Urothelium cell line (cell line): ENCODE results near the gene EDIL3.

Experiments
- DNase-seq: peaks from one replicate; pipeline ENCODE4 v3.0.0; 2011; ENCODE audit warnings: low spot score, mixed read lengths
- FAIRE-seq: peaks from 2 replicates; lab custom pipeline; 2011; peaks lifted over from hg19 to GRCh38; lab: Jason Lieb, UNC

Gene EDIL3

DNA sequence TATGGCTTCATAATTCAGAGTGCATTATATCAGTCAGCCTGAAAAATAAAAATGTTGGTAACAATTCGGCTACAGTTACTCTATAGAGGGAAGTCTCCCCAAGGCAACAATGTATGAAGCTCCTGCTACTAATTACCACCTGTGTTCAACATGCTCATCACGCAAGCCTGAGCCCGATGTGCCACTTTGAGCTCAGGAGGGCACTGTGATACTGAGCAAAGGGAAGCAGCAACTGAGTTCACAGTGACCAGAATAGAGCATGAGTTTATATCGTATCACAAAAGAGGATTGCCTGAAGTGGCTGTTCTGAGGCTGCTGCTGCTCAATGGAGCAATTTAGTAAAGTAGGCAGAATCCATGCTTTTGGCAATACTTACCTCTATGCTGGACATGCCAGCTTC is 462.0 kb downstream of the EDIL3 start:
- DNase-seq (no peak), FAIRE-seq (no peak)

DNA sequence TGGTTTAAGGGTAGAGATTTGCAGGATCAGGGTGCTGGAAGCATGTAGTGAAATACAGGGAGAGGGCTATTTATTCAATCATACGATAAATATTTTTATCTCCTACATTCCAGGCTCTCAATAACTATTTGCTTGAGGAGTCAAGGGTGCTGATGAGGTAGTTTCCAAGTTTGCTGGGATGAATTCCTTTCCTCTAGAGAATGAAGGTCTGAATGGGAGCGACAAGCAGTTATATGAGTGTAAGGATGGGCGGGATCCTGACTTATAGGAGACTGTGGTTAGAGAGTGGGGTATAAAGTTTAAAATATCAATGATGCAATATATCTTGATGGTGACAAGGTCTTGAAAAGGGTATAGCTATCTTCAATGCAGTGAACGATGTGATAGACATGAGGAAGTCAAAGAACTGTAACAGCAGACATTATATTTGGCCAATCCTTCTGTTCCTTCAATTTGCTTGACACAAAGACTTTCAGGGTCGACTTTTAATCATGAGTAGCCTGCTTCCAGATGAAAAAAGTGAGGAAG is 462.9 kb downstream of the EDIL3 start:
- DNase-seq (no peak), FAIRE-seq (no peak)

GRCh38 chr5:83919071-83920041 is 465.3 kb downstream of the EDIL3 start:
- FAIRE-seq (no peak), DNase-seq (no peak)

- FAIRE-seq = no peak
- DNase-seq = no peak
These were observed 467.3 kb downstream of the EDIL3 start for GRCh38 chr5:83917261-83917908.

DNA sequence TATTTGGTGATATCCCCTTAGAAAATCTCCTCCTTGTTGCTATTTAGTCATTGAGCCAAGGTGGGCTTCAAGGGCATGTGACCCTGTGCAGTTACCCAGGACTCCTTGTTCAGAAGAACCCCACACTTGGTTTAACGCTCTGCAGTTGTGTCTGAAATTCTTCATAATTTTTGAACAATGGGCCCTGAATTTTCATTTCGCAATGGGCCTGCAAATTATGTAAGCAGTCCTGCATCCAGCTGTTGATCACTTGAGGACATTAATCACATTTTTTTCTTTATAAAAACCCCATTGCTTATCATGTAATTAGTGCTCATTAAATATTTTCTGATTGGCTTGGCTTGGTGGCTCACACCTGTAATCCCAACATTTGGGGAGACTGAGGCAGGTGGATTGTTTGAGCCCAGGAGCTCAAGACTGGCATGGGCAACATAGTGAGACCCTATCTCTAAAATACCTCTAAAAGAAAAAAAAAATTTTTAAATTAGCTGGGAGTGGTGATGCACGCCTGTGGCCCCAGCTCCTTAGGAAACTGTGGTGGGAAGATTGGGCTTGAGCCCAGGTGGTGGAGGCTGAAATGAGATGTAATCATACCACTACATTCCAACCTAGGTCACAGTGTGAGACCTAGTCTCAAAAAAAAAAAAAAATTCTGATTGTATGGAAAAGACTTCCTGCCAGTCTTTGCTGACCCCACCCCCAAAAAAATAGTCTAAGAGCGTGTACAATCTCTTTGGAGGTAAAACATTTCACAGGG is 469.8 kb downstream of the EDIL3 start:
- FAIRE-seq (no peak), DNase-seq (peak; percentile 44)

DNA sequence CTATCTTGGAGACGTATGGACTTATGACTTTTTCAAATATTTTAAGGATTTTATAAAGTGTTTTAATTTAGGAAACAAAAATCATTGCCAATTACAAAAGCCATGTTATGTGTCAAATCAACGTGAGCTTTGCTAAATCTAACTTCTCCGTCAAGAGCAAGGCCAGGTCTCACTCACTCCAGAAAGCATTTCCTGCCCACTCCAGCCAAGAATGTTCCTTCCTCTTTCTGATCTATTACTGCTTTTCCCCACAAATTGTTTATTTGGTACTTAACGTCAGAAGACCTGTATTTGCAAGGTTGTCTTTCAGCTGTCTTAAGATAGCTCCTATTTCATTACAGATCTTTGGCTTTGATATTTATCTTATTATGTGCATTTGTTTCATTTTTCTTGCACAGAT is 470.5 kb downstream of the EDIL3 start:
- FAIRE-seq (no peak), DNase-seq (no peak)

GRCh38 chr5:83913593-83913992 is 471.1 kb downstream of the EDIL3 start:
- FAIRE-seq = no peak

DNA sequence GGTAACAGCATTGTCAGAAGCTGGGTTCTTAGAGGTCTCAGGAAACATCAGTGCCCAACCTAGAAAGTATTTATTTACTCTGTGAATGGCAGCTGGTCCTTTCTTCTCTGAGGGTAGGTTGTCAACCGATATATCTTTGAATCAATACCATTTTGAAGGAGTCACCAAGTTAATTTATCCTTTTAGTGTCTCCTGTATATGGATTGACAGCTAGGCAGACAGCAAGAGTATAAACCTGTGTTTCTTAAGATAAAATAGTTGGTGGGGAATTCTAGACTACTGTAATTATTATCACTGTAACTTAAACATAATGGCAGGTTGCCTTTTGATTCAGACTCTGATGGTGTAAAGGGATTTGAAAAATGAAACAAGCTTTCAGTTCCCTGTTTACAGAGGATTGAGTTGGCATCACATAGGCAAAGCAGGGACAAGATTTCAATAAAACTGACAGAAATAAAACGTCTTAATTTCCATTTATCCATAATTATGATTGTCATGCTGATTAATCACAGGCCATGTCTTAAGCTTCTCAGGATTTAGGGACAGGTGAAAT is 473.2 kb downstream of the EDIL3 start:
- FAIRE-seq (no peak), DNase-seq (no peak)

More at GRCh38 chr5:83913593-83913992, 471.1 kb downstream of the EDIL3 start:
- DNase-seq = no peak

- FAIRE-seq = no peak
- DNase-seq = no peak
These were observed 484.4 kb downstream of the EDIL3 start for GRCh38 chr5:83900306-83900705.

DNA sequence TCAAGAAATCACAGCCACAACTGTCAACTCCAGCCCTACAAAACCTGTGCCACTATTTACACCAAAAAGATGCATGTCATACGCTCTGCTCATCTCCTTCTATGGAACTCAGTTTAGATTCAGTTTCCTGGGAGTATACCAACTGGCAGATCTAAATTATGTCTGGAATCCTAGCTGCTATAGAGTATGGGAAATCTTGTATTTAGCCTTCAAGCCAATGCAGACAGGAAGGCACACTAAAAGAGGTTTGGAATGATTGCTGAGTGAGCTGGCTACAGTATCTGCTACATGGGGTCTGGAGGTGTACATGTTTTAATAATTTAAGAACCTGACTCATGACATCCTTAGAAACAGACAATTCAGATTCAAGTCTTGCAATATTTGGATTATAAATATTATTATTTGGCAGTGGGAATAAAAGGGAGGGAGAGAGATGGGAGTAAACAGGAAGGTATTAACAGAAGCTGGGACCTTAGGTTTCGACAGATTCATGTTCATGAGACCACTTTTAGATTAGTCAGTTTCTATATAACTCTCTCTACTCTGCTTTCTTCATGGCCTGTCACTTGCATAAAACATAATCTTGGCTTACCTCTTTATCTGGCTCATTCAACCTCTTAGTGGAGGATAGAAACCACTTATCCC is 485.2 kb downstream of the EDIL3 start:
- DNase-seq (no peak), FAIRE-seq (no peak)

- no peak for FAIRE-seq
- no peak for DNase-seq
These were observed 488.8 kb downstream of the EDIL3 start for GRCh38 chr5:83895860-83896259.

GRCh38 chr5:83891261-83891660 is 493.4 kb downstream of the EDIL3 start:
- DNase-seq (no peak), FAIRE-seq (no peak)
